GM10248 (cell line): ENCODE measurements around the gene PPP1R14C.

ENCODE experiments used
- CTCF ChIA-PET: fragments of 300-600 bp; sonication (Branson Sonifier 250); formaldehyde crosslinking; extraction: SDS; loops from one replicate; lab custom pipeline; 2021; ENCODE audit warnings: antibody characterized with exemption; lab: Yijun Ruan, JAX
- POLR2A ChIA-PET: fragments of 350-650 bp; sonication (Branson Sonifier 250); formaldehyde crosslinking; extraction: SDS; loops from one replicate; lab custom pipeline; 2020; ENCODE audit warnings: antibody characterized with exemption; lab: Yijun Ruan, JAX
- DNase-seq: peaks from one replicate; pipeline ENCODE4 v3.0.0; 2012; ENCODE audit errors: extremely low spot score
- CTCF ChIP-seq: IDR thresholded peaks from 2 replicates; pipeline ENCODE4 v1.5.1; 2012; ENCODE audit warnings: mild to moderate bottlenecking, low read depth; ENCODE audit errors: extremely low read depth, missing control alignments, control extremely low read depth

The PPP1R14C gene

GRCh38 chr6:150230164-150230561 is 87.3 kb downstream of the PPP1R14C start:
- DNase-seq: no peak
- CTCF ChIA-PET: no interaction called here
- POLR2A ChIA-PET: no interaction called here
- no peak for TF ChIP-seq CTCF

- no peak for TF ChIP-seq CTCF
- no peak for DNase-seq
- POLR2A ChIA-PET: no interaction called here
- CTCF ChIA-PET: no interaction called here
Observed at GRCh38 chr6:150230832-150231524, 88.1 kb downstream of the PPP1R14C start.

- ChIA-PET POLR2A (no interaction called here), CTCF (no interaction called here)
- no peak for DNase-seq
- TF ChIP-seq CTCF: no peak
Observed at GRCh38 chr6:150231525-150231850, 88.6 kb downstream of the PPP1R14C start.

- CTCF ChIA-PET: interaction anchor here (2.0 kb wide), 1 partner anchor 13 kb away, joined by 5 read pairs; no protein-coding TSS in a partner anchor
- POLR2A ChIA-PET: no interaction called here
- no peak for TF ChIP-seq CTCF
- DNase-seq: no peak
Observed at GRCh38 chr6:150233843-150234269, 91.0 kb downstream of the PPP1R14C start.

- POLR2A ChIA-PET: no interaction called here
- no peak for TF ChIP-seq CTCF
- CTCF ChIA-PET: no interaction called here
- DNase-seq: no peak
Observed at GRCh38 chr6:150235218-150235617, 92.4 kb downstream of the PPP1R14C start.

GRCh38 chr6:150236114-150236513 is 93.3 kb downstream of the PPP1R14C start:
- no peak for DNase-seq
- ChIA-PET POLR2A (no interaction called here), CTCF (interaction anchor here (2.0 kb wide), 1 partner anchor 14 kb away, joined by 4 read pairs; no protein-coding TSS in a partner anchor)
- TF ChIP-seq CTCF: no peak

- no peak for TF ChIP-seq CTCF
- ChIA-PET CTCF (interaction anchor here (2.0 kb wide), 1 partner anchor 14 kb away, joined by 4 read pairs; no protein-coding TSS in a partner anchor), POLR2A (no interaction called here)
- no peak for DNase-seq
Observed at GRCh38 chr6:150236544-150236943, 93.7 kb downstream of the PPP1R14C start.
